GM18498 (cell line): ENCODE measurements around the gene MAPK12.

Experiments
- ATAC-seq: cut with Tn5 transposase; IDR thresholded peaks from one replicate; pipeline ENCODE4 v1.9.1; 2021; ENCODE audit warnings: mild to moderate bottlenecking, moderate library complexity; ENCODE audit not compliant: unreplicated experiment

The MAPK12 gene

GRCh38 chr22:50253046-50253915 lies 8.2 kb downstream of the MAPK12 start:
- no peak for ATAC-seq

GRCh38 chr22:50252082-50253045 lies 9.1 kb downstream of the MAPK12 start:
- no peak for ATAC-seq

GRCh38 chr22:50251477-50252081 lies 9.9 kb downstream of the MAPK12 start:
- ATAC-seq: peak; percentile 2

GRCh38 chr22:50250555-50251476 lies 10.7 kb downstream of the MAPK12 start, which contains the start of gene HDAC10:
Gene HDAC10 (minus strand): TSS chr22:50251265. CDS start chr22:50251032, 233 bp downstream.
- ATAC-seq: peak; percentile 56

- no peak for ATAC-seq
Observed at GRCh38 chr22:50250249-50250554, 11.3 kb downstream of the MAPK12 start.

GRCh38 chr22:50249341-50250248 lies 11.9 kb downstream of the MAPK12 start:
- no peak for ATAC-seq

GRCh38 chr22:50248196-50249081 lies 13.0 kb downstream of the MAPK12 start:
- no peak for ATAC-seq

GRCh38 chr22:50247748-50248147 lies 13.7 kb downstream of the MAPK12 start:
- no peak for ATAC-seq

- ATAC-seq: no peak
Observed at GRCh38 chr22:50246242-50247175, 15.0 kb downstream of the MAPK12 start.

GRCh38 chr22:50245214-50246072 lies 16.0 kb downstream of the MAPK12 start:
- no peak for ATAC-seq

GRCh38 chr22:50244420-50245213 lies 16.9 kb downstream of the MAPK12 start, which contains the start of gene TUBGCP6:
Gene TUBGCP6 (minus strand): TSS chr22:50245023. CDS start chr22:50244459, 564 bp downstream.
- peak; percentile 73 for ATAC-seq

- ATAC-seq: no peak
Observed at GRCh38 chr22:50243685-50244419, 17.6 kb downstream of the MAPK12 start.

GRCh38 chr22:50242406-50242949 lies 19.0 kb downstream of the MAPK12 start:
- ATAC-seq: no peak

- no peak for ATAC-seq
Observed at GRCh38 chr22:50238755-50239154, 22.7 kb downstream of the MAPK12 start.
